OCI-LY1 (cell line): ENCODE measurements around the gene TUT7.

Experiments used
- H2AFZ ChIP-seq: fragments of 200-600 bp; sonication (generic), shearing (Covaris generic); 2 replicates; pipeline ENCODE4 v1.6.0; 2014; ENCODE audit warnings: antibody characterized with exemption, mild to moderate bottlenecking, low read length
- H3F3A ChIP-seq: fragments of 200-600 bp; sonication (generic), shearing (Covaris generic); 2 replicates; pipeline ENCODE4 v1.6.0; 2014; ENCODE audit warnings: mild to moderate bottlenecking, antibody characterized with exemption, low read length, moderate library complexity; ENCODE audit not compliant: insufficient read depth
- H3K27ac ChIP-seq: fragments of 200-600 bp; sonication (generic); 2 replicates; pipeline ENCODE4 v1.5.1; 2014; ENCODE audit warnings: low read length, mixed run types, mild to moderate bottlenecking, low read depth; ENCODE audit not compliant: poor library complexity, severe bottlenecking
- H3K27me3 ChIP-seq: fragments of 200-600 bp; sonication (generic); 2 replicates; pipeline ENCODE4 v1.6.0; 2014; ENCODE audit warnings: antibody characterized with exemption, mild to moderate bottlenecking, low read length, moderate library complexity; ENCODE audit not compliant: insufficient read depth
- H3K36me3 ChIP-seq: fragments of 200-600 bp; sonication (generic); 2 replicates; pipeline ENCODE4 v1.6.1; 2014; ENCODE audit warnings: mild to moderate bottlenecking, antibody characterized with exemption, low read length, moderate library complexity, mixed read lengths; ENCODE audit not compliant: insufficient read depth
- H3K4me1 ChIP-seq: fragments of 200-600 bp; sonication (generic); 2 replicates; pipeline ENCODE4 v1.5.1; 2014; ENCODE audit warnings: mild to moderate bottlenecking, low read length, moderate library complexity; ENCODE audit not compliant: insufficient read depth, severe bottlenecking
- H3K4me2 ChIP-seq: fragments of 200-600 bp; sonication (generic), shearing (Covaris generic); 2 replicates; pipeline ENCODE4 v1.6.1; 2014; ENCODE audit warnings: low read length
- H3K4me3 ChIP-seq: fragments of 200-600 bp; sonication (generic); 2 replicates; pipeline ENCODE4 v1.5.1; 2014; ENCODE audit warnings: low read length, low read depth, mild to moderate bottlenecking, mixed read lengths; ENCODE audit not compliant: poor library complexity, severe bottlenecking
- H3K79me2 ChIP-seq: fragments of 200-600 bp; shearing (Covaris generic); 2 replicates; pipeline ENCODE4 v1.6.1; 2016; ENCODE audit warnings: mixed run types, low read length, mixed read lengths; ENCODE audit not compliant: insufficient read depth
- H3K9ac ChIP-seq: fragments of 200-600 bp; sonication (generic), shearing (Covaris generic); 2 replicates; pipeline ENCODE4 v1.6.1; 2014; ENCODE audit warnings: mild to moderate bottlenecking, low read length, mixed read lengths
- H3K9me2 ChIP-seq: fragments of 200-600 bp; sonication (generic), shearing (Covaris generic); 2 replicates; pipeline ENCODE4 v1.6.1; 2014; ENCODE audit warnings: low read depth, mild to moderate bottlenecking, low read length, mixed read lengths
- H3K9me3 ChIP-seq: fragments of 200-600 bp; shearing (Covaris generic); 2 replicates; pipeline ENCODE4 v1.6.1; 2014; ENCODE audit warnings: low read length, mixed read lengths
- H4K20me1 ChIP-seq: fragments of 200-600 bp; sonication (generic), shearing (Covaris generic); 2 replicates; pipeline ENCODE4 v1.6.0; 2016; ENCODE audit warnings: mild to moderate bottlenecking, low read length; ENCODE audit not compliant: insufficient read depth
- CTCF ChIP-seq: fragments of 200-600 bp; sonication (generic), shearing (Covaris generic); IDR thresholded peaks from 2 replicates; pipeline ENCODE4 v1.5.1; 2017; ENCODE audit warnings: mild to moderate bottlenecking, antibody characterized with exemption, low read length, moderate library complexity, mixed read lengths
- EZH2 ChIP-seq: fragments of 200-600 bp; sonication (generic), shearing (Covaris generic); IDR thresholded peaks from 2 replicates; pipeline ENCODE4 v1.8.0; 2017; ENCODE audit warnings: borderline replicate concordance, mixed run types, mild to moderate bottlenecking, antibody characterized with exemption, low read length, moderate library complexity, mixed read lengths

Gene TUT7

GRCh38 chr9:86238861-86239770 is 115.1 kb downstream of the TUT7 start:
- H3K27ac ChIP-seq, result no peak overlapping the region
- H3K4me3 ChIP-seq, result no peak overlapping the region
- H3K4me2 ChIP-seq, result no peak overlapping the region
- no peaks in the 10 kb centered on the region for H3K36me3 ChIP-seq
- no peaks in the 10 kb centered on the region for H3K9me2 ChIP-seq
- H3K79me2 ChIP-seq, result no peaks in the 10 kb centered on the region
- H3F3A ChIP-seq, result no peaks in the 10 kb centered on the region
- no peak overlapping the region for H3K9ac ChIP-seq
- H2AFZ ChIP-seq, result no peak overlapping the region
- no peaks in the 10 kb centered on the region for H3K27me3 ChIP-seq
- TF ChIP-seq CTCF (no peak; the same call in 1 of the 2 replicates), EZH2 (no peak)
- H4K20me1 ChIP-seq, result no peaks in the 10 kb centered on the region
- H3K9me3 ChIP-seq, result no peaks in the 10 kb centered on the region
- H3K4me1 ChIP-seq, result no peaks in the 10 kb centered on the region
